ENCODE measurements around the gene CIB1. TPM values are rescaled to one million over a fixed set of nuclear protein-coding genes. Genes with fewer than 3 reads are reported as not detected.
A peak's percentile ranks its signal among the peaks of the same experiment; 100 is the strongest.

Gene CIB1
- total and polyA plus RNA-seq, 7 donors, result 18.6 to 436 (median 35.7) TPM

- Histone ChIP-seq H3K27ac (peak overlapping the region; percentile 11 to 68 (median 62)), H3K36me3 (peaks cover 21 to 57% (median 29%) of the 10 kb centered on the region in 4 donors), H3K4me1 (peaks cover 0 to 33% (median 16%) of the 10 kb centered on the region in 4 donors), H3K9me3 (no peaks in the 10 kb centered on the region), H3K27me3 (no peaks in the 10 kb centered on the region), H3K4me3 (no peak overlapping the region)
- no peak for TF ChIP-seq EP300 (IDR thresholded peaks at IDR 0.05)
- no peak for TF ChIP-seq POLR2AphosphoS5 (IDR thresholded peaks at IDR 0.05)
- no peak for TF ChIP-seq POLR2A (IDR thresholded peaks at IDR 0.05)
- TF ChIP-seq, protein P1, sequence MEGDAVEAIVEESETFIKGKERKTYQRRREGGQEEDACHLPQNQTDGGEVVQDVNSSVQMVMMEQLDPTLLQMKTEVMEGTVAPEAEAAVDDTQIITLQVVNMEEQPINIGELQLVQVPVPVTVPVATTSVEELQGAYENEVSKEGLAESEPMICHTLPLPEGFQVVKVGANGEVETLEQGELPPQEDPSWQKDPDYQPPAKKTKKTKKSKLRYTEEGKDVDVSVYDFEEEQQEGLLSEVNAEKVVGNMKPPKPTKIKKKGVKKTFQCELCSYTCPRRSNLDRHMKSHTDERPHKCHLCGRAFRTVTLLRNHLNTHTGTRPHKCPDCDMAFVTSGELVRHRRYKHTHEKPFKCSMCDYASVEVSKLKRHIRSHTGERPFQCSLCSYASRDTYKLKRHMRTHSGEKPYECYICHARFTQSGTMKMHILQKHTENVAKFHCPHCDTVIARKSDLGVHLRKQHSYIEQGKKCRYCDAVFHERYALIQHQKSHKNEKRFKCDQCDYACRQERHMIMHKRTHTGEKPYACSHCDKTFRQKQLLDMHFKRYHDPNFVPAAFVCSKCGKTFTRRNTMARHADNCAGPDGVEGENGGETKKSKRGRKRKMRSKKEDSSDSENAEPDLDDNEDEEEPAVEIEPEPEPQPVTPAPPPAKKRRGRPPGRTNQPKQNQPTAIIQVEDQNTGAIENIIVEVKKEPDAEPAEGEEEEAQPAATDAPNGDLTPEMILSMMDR (IDR thresholded peaks at IDR 0.05), result peak; percentile 45 to 82 (median 66)
- no peak for DNase-seq
- WGBS, 2 donors, result 64 to 67% methylated on average over 17 of the region's 17 CpGs
- intact Hi-C loops (cut with DNase I), result loop anchor here (10.0 kb wide), 1 partner anchor 215 kb away; the partner anchor contains the start of gene ZNF710
Observed at GRCh38 chr15:90219421-90220141, 14.2 kb downstream of the CIB1 start.

DNA sequence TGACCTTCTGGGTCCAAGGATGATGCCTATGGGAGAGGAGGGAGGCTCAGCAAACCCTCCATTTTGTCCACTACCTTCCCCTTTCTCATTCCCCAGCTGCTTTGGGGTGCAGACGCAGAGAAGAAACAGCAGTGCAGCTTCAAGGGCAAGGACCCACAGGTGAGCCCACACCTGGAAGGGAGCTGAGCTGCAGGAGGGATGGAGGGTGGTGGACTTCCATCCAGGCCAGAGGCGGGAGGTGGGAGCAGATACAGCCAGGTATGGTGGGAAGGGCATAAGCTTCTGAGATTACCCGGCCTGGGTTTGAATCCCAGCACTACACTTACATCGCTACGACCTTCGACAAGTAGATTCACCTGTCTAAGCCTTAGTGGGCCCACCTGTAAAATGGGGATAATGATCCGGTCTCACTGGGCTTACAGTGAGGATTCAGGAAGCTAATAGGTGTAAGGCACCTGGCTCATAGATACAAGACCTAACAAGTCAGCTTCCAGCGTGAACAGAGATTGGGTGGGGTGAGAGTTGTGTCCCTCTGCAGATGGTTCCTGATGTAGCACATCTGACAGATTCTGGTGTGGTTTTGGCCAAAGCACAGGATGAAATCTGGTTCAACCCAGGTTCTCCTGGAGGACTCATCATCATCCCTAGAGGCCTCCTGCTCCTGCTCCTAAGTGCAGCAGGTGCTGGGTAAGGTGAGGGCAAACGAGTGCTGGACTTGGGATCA, 15.9 kb downstream of the CIB1 start:
- peaks cover 5 to 40% (median 12%) of the 10 kb centered on the region in 4 donors for H3K36me3 ChIP-seq
- no peak for DNase-seq
- intact Hi-C loops (cut with DNase I), result no loop called here

DNA sequence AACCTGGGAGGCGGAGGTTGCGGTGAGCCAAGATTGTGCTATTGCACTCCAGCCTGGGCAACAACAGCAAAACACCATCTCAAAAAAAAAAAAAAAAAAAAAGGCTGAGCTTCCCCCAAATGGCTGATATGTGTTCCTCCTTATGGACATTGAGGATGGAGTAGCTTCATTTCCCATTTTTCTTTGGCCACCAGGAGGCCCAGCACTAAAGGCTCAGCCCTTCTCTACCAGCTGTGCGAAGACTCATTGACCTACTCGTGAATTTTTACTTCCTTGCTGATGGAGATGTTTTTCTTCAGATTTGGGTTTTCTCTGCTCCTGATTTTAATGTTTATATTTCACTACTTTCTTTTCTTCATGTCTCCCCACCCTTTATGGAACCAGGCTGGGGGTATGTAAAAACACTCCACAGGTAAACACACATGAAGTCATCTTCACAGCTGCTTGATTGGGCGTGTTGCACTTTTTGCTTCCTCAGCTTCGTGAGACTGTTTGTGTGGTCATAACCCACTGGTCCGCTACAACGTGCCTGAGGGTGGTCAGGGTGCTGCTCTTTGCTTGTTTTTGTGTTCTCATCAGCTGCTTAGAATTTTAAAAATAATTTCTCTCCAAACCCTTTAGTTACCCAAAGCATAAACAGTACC, 19.1 kb downstream of the CIB1 start:
- peak overlapping the region in 2 of 4 donors; percentile 6 to 68 for H3K27ac ChIP-seq
- intact Hi-C loops (cut with DNase I), result no loop called here

More for the DNA sequence above, 15.9 kb downstream of the CIB1 start:
- Histone ChIP-seq H3K4me3 (no peak overlapping the region), H3K27me3 (no peaks in the 10 kb centered on the region), H3K4me1 (peaks cover 0 to 35% (median 23%) of the 10 kb centered on the region in 4 donors), H3K9me3 (no peaks in the 10 kb centered on the region), H3K27ac (no peak overlapping the region)
- WGBS, 2 donors, result 74 to 96% methylated on average over 9 of the region's 9 CpGs
- TF ChIP-seq POLR2A (IDR thresholded peaks at IDR 0.05) (no peak), POLR2AphosphoS5 (IDR thresholded peaks at IDR 0.05) (no peak), EP300 (IDR thresholded peaks at IDR 0.05) (no peak)
- TF ChIP-seq, protein P1 (IDR thresholded peaks at IDR 0.05), result no peak

GRCh38 chr15:90213818-90214204, 19.9 kb downstream of the CIB1 start:
- intact Hi-C loops (cut with DNase I), result no loop called here

More for the DNA sequence above, 19.1 kb downstream of the CIB1 start:
- no peak overlapping the region for H3K4me3 ChIP-seq
- WGBS, 2 donors, result 54 to 63% methylated on average over 8 of the region's 8 CpGs
- H3K27me3 ChIP-seq, result no peaks in the 10 kb centered on the region
- TF ChIP-seq, protein P1 (IDR thresholded peaks at IDR 0.05), result peak in 1 of 4 experiments; percentile 30
- TF ChIP-seq POLR2A (IDR thresholded peaks at IDR 0.05) (no peak), POLR2AphosphoS5 (IDR thresholded peaks at IDR 0.05) (no peak), EP300 (IDR thresholded peaks at IDR 0.05) (no peak)
- H3K9me3 ChIP-seq, result no peaks in the 10 kb centered on the region
- H3K4me1 ChIP-seq, result peaks cover 0 to 51% (median 44%) of the 10 kb centered on the region in 4 donors
- DNase-seq, result no peak
- peaks cover 7 to 21% (median 12%) of the 10 kb centered on the region in 4 donors for H3K36me3 ChIP-seq

More at GRCh38 chr15:90213818-90214204, 19.9 kb downstream of the CIB1 start:
- Histone ChIP-seq H3K4me1 (peaks cover 0 to 47% (median 42%) of the 10 kb centered on the region in 4 donors), H3K27ac (peak overlapping the region; percentile 14 to 71 (median 68)), H3K27me3 (no peaks in the 10 kb centered on the region), H3K4me3 (no peak overlapping the region), H3K9me3 (no peaks in the 10 kb centered on the region), H3K36me3 (peaks cover 7 to 30% (median 12%) of the 10 kb centered on the region in 4 donors)
- no peak for DNase-seq
- TF ChIP-seq POLR2A (IDR thresholded peaks at IDR 0.05), result no peak
- no peak for TF ChIP-seq POLR2AphosphoS5 (IDR thresholded peaks at IDR 0.05)
- TF ChIP-seq, protein P1 (IDR thresholded peaks at IDR 0.05), result no peak
- no peak for TF ChIP-seq EP300 (IDR thresholded peaks at IDR 0.05)
- WGBS, 2 donors, result 28 to 47% methylated on average over 11 of the region's 11 CpGs
